CD4-positive, alpha-beta T cell treated with Interleukin-15 for 1 hour (primary cell): Measurements from ENCODE around the gene SNAP29.
"Not testable (repeated sequence)": the region's sequence is repeated elsewhere in the genome, so short reads cannot be mapped to it uniquely, and the experiment has no call there.

Experiments
- DNase-seq: peaks from one replicate; pipeline ENCODE4 v3.0.0-alpha.2; 2020

SNAP29 gene

DNA sequence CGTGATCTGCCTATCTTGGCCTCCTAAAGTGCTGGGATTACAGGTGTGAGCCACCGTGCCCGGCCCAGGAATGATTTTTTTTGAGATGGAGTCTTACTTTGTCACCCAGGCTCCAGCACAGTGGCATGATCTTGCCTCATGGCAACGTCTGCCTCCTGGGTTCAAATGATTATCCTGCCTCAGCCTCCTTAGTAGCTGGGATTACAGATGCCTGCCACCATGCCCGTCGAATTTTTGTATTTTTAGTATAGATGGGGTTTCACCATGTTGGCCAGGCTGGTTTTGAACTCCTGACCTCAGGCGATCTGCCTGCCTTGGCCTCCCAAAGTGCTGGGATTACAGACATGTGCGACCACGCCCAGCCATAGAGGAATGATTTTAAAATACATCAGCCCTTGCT is 76.2 kb downstream of the SNAP29 start:
- not testable (repeated sequence) for DNase-seq

DNA sequence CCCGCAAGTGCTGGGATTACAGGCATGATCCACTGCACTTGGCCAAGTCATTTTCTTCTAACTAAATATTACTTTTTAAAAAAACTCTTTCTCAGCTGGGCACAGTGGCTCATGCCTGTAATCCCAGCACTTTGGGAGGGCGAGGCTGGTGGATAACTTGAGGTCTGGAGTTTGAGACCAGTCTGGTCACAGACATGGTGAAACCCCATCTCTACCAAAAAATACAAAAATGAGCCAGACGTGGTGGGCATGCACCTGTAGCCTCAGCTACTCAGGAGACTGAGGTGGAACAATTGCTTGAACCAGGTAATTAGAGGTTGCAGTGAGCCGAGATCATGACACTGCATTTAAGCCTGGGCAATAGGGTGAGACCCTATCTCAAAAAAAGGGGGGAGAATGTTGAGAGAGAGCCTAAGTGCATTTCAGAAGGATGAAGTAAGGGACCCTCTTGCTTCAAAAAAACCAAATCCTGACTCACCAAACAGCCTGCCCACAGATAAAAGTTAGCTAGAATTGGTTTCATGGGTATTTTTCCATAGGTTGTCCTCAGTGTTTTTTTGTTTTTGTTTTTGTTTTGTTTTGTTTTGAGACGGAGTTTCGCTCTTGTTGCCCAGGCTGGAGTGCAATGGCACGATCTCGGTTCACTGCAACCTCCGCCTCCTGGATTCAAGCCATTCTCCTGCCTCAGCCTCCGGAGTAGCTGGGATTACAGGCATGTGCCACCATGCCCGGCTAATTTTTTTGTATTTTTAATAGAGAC is 77.2 kb downstream of the SNAP29 start:
- not testable (repeated sequence) for DNase-seq

DNA sequence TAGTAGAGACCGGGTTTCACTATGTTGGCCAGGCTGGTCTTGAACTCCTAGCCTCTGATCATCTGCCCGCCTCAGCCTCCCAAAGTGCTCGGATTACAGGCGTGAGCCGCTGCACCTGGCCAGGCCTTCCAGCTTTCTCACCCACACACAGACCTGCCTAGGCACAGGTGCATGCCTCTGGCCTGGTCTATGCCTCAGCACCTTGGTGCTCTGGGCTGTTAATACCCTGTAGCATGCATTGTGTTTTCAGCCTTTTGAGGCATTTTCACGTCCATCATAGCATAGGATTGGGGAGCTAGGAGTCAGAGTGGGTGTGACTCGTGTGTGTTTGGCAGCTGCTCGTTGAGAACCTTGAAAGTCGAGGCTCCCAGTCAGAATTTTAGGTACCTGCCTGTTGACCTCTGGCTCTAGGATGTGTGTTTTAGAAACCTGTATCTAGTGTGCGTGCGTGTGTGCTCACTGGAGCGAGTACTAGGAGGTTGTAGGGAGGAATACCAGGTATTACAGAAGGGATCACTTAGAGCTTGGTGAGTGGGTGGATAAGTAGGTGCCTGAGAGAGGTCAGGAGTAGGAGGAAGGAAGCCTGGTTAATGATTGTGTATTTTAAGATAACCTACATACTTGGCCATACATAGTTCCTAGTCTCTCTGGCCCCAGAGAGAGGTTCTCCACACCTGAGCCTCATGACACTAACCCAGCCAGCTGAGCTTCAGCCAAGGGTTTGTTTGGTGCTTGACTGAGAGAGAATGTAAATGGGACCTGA is 78.4 kb downstream of the SNAP29 start:
- DNase-seq, result no peak

DNA sequence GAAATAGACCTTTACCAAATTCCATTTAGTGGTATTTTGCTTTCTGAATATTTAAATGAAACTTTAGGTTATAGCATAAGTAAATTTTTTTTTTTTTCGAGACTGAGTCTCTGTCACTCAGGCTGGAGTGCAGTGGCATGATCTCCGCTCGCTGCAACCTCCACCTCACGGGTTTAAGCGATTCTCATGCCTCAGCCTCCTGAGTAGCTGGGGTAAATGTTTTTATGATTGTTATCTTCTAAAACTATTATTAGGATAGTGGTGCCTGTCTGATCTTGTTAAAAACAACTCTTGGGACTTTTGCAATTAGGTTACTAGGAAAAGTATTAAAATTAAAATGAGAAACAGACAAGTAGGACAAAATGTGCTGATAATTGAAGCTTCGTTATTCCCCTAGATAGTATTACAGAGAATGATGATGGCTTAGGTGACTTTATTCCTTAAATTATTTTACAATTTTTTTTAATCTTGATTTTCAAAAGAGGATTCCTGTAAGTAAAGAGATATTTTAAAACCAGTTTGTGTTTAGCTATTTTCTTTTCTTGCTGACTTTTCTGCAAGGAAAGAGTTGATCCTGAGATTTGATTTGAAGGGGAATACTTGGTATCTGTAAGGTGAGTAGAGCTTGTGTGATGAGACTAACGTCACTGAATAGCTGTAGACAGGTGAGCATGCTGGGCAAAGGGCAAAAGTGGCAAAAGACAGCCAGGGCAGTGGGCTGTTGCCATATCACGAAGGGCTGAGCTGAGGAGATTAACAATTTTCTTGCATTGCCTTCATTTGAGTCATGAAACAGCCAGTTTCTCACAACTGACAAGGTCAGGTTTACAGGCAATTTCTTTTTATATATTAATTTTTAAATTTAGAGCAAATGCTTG is 79.2 kb downstream of the SNAP29 start:
- DNase-seq, result no peak

DNA sequence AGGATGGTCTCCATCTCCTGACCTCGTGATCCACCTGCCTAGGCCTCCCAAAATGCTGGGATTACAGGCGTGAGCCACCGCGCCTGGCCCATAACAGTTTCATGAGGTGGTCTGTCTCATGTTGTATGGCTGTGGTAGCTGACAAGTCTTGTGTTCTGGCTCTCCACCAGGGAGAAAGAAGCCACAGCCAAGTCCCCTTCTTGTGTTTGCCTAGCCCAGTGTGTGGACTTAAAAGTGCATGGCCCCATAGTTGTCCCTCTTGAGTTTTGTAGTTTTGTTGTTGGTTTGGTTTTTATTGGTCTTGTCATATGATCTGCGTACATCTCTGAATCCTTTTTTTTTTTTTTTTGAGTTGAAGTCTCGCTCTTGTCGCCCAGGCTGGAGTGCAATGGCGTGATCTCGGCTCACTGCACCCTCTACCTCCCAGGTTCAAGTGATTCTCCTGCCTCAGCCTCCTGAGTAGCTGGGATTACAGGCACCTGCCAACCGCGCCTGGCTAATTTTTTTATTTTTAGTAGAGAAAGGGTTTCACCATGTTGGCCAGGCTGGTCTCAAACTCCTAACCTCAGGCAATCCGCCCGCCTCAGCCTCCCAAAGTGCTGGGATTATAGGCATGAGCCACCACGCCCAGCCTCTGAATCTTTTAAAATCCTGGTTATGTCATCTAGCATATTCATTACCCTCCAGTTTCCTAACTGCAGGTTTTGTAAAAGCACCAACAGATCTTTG is 80.8 kb downstream of the SNAP29 start:
- DNase-seq, result not testable (repeated sequence)

DNA sequence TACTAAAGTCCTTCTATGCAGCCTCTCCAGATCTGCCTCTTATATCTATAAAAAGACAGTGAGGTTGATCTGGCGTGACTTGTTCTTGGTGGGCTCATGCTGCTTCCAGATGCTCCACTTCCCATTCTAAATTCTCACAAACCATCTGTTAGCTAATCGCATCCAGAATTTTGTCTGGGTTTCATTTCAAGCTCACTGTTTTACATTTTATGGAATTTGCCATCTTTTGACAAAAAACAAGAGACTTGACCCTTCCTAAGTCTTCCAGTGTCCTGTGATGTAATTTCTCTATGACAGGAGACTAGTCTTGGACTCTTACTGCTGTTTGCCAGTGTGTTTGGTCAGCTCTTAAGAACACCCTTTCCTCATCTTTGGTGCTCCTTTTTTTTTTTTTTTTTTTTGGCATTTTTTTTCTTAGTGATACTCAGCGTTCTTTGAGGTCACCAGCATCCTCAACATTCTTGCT is 81.4 kb downstream of the SNAP29 start:
- DNase-seq, result no peak
